ENCODE results near the gene PECR.
"Not testable (repeated sequence)": the region's sequence is repeated elsewhere in the genome, so short reads cannot be mapped to it uniquely, and the experiment has no call there.

Gene PECR

DNA sequence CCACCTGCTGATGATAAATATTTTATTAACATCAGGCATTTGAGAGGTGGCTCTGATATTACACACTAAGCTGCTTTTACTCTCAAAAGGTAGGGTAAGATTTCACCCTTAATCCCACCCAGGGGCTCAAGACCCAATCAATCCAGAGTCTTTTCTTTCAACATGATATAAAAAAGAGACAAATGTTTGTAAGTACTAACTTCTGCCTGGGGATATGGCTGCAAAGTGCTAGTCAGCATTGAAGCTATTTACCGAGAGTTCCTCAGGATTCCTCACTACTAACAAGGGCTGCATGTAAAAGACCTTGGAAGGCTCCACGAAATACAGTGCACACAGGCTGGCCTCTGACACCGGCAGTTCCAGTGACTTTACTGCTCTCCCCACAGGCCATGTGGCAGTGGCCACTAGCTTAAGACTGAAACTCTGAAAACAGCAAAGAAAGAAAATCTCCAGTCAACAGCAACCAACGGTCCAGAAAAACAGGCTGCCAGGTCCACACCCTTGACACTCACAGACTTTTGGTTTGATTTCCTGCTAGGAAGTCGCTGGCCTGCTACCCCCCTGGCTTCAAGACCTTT, 79.4 kb downstream of the PECR start:
- DNase-seq (ENCODE audit: low spot score) = no peak

DNA sequence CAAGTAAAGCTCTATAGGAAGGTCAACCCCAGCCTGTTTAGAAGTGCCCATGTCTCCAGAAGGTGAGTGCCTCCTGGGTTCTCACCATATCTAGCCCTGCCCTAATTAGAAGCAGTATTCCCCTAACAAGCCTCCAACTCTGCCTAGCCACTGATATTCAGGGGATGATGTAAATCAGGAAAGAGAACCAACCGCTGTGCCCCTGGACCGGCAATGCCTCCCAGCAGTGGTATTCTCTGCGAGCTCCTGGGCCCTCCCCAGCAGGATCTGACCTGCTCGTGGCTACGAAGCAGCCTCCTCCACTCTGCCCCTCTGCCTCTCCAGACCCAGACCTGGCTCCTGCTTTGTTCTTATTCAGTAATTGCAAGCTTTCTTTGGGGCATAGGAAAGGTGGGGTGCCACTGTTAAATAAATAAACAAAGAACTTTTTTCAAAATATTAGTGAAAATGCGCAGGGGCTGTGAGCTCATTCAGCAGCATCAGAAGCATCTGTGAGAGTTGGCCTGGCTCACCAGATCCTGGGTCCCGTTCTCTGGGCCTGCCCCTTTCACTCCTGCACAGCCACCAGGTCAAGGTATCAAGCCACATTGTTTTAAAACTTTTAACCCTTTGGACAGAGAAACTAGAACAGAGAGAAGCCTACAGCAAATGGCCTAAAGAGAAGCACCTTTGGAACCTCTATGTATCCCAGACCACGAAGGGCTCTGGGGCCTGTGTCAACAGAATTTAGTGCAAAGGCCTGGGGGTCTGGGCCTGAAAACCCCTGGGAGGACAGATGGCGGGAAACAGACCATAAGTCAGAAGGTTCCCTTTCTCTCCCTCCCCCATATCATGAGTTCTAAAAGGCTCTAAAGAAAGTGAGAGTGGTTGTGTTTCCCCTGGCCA, 80.2 kb downstream of the PECR start:
- no peak for DNase-seq (ENCODE audit: low spot score)

- DNase-seq (ENCODE audit: low spot score) = no peak
Observed at GRCh38 chr2:215998636-215999035, 83.0 kb downstream of the PECR start.

- no peak for DNase-seq (ENCODE audit: low spot score)
Observed at GRCh38 chr2:215997219-215997618, 84.4 kb downstream of the PECR start.

DNA sequence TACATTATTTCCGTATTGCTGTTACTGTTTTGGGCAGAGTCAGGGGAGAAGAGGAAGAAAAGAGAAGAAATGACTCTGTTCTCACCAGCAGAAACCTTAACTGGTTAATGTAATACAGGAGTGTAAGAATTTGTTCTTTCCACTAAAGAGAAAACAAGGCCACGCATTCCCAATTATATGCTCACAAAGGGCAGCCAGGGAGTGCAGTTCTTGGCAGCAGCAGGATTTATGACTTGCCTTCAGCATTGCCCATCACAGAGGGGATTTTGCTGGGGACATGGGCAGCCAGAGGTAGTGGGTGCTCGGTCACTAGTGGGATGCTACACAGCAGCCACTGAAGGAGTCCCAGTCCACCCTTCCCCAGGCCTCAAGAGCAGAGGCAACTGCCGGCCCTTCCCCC, 86.7 kb downstream of the PECR start:
- DNase-seq (ENCODE audit: low spot score) = no peak

DNA sequence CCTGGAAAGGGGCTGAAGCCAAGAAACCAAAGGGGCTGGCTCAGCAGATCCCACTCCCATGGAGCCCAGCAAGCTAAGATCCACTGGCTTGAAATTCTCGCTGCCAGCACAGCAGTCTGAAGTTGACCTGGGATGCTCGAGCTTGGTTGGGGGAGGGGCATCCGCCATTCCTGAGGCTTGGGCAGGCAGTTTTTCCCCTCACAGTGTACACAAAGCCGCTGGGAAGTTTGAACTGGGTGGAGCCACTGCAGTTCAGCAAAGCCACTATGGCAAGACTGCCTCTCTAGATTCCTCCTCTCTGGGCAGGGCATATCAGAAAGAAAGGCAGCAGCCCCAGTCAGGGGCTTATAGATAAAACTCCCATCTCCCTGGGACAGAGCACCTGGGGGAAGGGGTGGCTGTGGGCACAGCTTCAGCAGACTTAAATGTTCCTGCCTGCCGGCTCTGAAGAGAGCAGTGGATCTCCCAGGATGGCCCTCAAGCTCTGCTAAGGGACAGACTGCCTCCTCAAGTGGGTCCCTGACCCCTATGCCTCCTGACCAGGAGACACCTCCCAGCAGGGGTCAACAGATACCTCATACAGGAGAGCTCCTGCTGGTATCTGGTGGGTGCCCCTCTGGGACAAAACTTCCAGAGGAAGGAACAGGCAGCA, 92.9 kb downstream of the PECR start:
- DNase-seq (ENCODE audit: low spot score) = not testable (repeated sequence)

Data from kidney tubule cell (primary cell).